ENCODE measurements around the gene MON1A. TPM values are rescaled to one million over a fixed set of nuclear protein-coding genes. Genes with fewer than 3 reads are reported as not detected.

MON1A gene
- total and polyA plus RNA-seq, 8 donors, result 2.3 to 7.7 (median 4.5) TPM

DNA sequence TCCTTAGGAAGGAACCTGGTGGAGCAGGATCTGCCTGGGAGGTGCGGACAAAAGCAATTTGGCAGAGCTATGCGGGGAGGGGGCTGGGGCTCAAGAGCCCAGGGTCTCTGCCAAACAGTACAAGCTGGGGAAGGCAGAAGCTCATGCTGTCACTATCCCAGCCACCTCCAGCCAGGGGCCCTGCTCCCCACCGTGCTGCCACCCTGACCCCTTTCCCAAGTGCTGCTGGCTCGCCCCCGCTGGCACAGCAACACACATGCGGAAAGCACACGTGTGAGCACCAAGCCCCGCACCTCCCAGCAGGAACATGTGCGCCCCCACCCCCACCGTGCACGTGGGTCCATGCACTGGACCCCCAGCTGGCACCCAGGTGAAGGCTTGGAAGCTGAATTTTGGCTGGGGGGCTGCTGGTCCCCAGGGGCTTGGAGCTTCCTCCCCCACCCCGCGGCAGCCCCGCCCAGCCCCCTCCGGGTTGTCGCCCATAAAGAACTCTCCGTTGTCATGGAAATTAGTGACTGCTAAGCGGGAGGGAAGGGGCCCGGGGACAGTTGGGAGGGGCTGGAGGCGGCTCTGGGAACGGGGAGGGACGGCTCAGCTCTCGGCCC, 60.6 kb downstream of the MON1A start:
- no peaks in the 10 kb centered on the region for H3K36me3 ChIP-seq
- no peaks in the 10 kb centered on the region for H3K9me3 ChIP-seq
- no peaks in the 10 kb centered on the region for H3K27me3 ChIP-seq
- DNase-seq (no peak), ATAC-seq (peak in 1 of 4 donors; percentile 15), FAIRE-seq (no peak)
- H3K4me3 ChIP-seq, result peak overlapping the region in 2 of 4 donors; percentile 25 to 50
- H3K27ac ChIP-seq, result no peak overlapping the region
- H3K4me1 ChIP-seq, result peaks cover 0 to 4% (median 0%) of the 10 kb centered on the region in 3 donors
- WGBS, 2 donors, result 8% methylated on average over 20 to 23 of the region's 23 CpGs
- intact Hi-C loops (cut with DNase I), result no loop called here
- TF ChIP-seq, protein P1, sequence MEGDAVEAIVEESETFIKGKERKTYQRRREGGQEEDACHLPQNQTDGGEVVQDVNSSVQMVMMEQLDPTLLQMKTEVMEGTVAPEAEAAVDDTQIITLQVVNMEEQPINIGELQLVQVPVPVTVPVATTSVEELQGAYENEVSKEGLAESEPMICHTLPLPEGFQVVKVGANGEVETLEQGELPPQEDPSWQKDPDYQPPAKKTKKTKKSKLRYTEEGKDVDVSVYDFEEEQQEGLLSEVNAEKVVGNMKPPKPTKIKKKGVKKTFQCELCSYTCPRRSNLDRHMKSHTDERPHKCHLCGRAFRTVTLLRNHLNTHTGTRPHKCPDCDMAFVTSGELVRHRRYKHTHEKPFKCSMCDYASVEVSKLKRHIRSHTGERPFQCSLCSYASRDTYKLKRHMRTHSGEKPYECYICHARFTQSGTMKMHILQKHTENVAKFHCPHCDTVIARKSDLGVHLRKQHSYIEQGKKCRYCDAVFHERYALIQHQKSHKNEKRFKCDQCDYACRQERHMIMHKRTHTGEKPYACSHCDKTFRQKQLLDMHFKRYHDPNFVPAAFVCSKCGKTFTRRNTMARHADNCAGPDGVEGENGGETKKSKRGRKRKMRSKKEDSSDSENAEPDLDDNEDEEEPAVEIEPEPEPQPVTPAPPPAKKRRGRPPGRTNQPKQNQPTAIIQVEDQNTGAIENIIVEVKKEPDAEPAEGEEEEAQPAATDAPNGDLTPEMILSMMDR (IDR thresholded peaks at IDR 0.05), result no peak

DNA sequence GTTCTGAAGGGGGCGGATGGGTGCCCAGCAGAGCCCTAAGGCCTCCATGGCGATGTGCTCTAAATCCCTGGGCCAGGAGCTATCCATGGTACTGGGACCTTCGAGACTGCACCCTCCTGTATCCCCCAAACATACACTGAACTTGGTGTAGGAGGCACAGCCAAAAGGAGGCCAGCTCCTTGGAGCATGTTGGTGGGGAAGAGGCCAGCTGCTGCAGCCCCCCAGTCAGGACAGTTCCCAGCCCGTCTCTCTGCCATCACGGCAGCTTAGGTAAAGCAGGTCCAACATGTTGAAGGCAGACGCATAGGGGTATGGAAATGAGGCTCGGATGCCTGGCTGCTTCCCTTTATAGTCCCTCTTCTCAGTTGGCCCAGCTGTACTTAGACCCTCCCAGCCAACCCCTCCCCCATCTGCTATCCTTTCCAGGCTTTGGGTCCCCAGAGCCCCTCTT, 61.7 kb downstream of the MON1A start:
- WGBS, 2 donors, result 26 to 29% methylated on average over 7 of the region's 7 CpGs
- Histone ChIP-seq H3K4me1 (peaks cover 0 to 4% (median 0%) of the 10 kb centered on the region in 3 donors), H3K9me3 (no peaks in the 10 kb centered on the region), H3K36me3 (no peaks in the 10 kb centered on the region), H3K27ac (no peak overlapping the region), H3K4me3 (no peak overlapping the region), H3K27me3 (no peaks in the 10 kb centered on the region)
- intact Hi-C loops (cut with DNase I), result no loop called here
- TF ChIP-seq, protein P1 (IDR thresholded peaks at IDR 0.05), result no peak
- FAIRE-seq, result no peak
- peak in 2 of 4 donors; percentile 35 to 72 for ATAC-seq
- no peak for DNase-seq

DNA sequence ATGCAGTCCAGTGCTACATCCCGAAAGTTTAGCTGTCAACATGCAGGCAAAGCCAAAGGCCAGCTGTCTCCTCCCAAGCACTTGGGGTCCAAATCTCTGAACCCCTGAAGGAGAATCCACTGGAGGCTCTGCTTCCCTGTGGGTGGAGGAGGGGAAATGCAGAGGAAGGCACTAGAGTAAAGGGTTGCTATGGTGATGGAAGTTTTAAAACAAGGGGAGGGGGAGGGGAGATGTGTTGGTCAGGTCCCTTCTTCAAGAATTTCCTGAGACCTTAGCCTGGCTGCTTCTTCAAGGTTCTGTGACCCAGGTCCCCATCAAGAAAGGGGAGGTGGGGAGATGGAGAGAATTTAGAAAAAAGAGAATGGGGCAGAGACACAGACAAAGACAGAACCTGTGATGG, 62.2 kb downstream of the MON1A start:
- TF ChIP-seq, protein P1 (IDR thresholded peaks at IDR 0.05), result no peak
- Histone ChIP-seq H3K4me3 (no peak overlapping the region), H3K9me3 (no peaks in the 10 kb centered on the region), H3K27me3 (no peaks in the 10 kb centered on the region), H3K27ac (no peak overlapping the region), H3K36me3 (no peaks in the 10 kb centered on the region), H3K4me1 (peaks cover 0 to 4% (median 0%) of the 10 kb centered on the region in 3 donors)
- DNase-seq, result no peak
- FAIRE-seq, result no peak
- ATAC-seq, result no peak
- WGBS, 2 donors, result 87 to 93% methylated on average over 1 of the region's 1 CpG
- intact Hi-C loops (cut with DNase I), result no loop called here

DNA sequence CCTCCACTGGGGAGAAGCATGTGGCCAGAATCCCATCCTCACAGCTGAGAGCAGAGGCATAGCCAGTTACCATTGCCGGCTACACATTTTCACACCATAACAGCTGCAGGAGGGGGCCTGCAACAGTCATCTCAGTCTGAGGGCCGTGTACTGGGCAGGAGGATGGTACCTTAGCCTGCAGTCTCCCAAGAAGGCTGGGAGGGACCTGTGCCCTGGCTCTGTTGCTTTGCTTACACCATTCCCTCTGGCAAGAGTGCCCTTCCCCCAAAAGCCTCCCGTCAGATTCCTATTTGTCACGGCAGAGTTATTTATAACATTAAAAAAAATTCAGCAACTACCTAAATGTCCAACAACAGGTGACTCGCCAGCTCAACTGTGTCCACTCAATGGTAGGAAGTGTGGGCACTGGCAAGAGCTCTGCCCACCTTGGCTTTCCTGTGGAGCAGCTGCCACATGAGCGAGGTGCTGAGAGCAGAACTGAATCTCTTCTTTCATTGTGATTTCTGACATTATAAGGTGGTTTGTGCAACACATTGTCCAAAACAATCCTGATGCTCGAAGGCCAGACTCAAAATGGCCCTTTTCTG, 64.3 kb downstream of the MON1A start:
- Histone ChIP-seq H3K27me3 (no peaks in the 10 kb centered on the region), H3K4me3 (no peak overlapping the region), H3K4me1 (peaks cover 0 to 4% (median 0%) of the 10 kb centered on the region in 3 donors), H3K27ac (no peak overlapping the region), H3K36me3 (no peaks in the 10 kb centered on the region), H3K9me3 (no peaks in the 10 kb centered on the region)
- ATAC-seq (no peak), DNase-seq (no peak), FAIRE-seq (no peak)
- intact Hi-C loops (cut with DNase I), result no loop called here
- TF ChIP-seq, protein P1 (IDR thresholded peaks at IDR 0.05), result no peak
- 39 to 42% methylated on average over 7 of the region's 7 CpGs for WGBS, 2 donors

DNA sequence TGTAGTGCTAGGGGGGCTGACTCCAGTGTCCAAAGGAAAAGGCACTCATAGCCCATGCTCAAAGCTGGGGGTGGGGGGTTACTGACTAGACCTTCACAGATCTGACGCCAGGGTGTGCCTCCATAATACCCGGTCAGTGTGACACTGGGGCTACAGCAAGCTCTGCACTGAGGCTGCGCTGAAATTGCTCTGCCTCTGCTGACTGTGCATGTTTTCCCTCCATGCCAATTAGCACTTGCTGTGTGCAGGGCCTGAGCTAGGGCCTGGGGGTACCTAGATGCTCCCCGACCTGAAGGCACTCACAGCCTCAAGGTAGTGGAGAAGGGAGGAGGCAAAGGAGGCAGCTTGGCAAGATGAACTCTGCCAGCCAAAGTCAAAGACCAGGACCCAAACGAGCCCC, 65.1 kb downstream of the MON1A start:
- 49 to 51% methylated on average over 5 of the region's 5 CpGs for WGBS, 2 donors
- no peak for DNase-seq
- H3K27ac ChIP-seq, result no peak overlapping the region
- FAIRE-seq, result no peak
- H3K27me3 ChIP-seq, result no peaks in the 10 kb centered on the region
- ATAC-seq, result no peak
- intact Hi-C loops (cut with DNase I), result no loop called here
- no peaks in the 10 kb centered on the region for H3K9me3 ChIP-seq
- H3K4me1 ChIP-seq, result peaks cover 0 to 4% (median 0%) of the 10 kb centered on the region in 3 donors
- no peak overlapping the region for H3K4me3 ChIP-seq
- no peaks in the 10 kb centered on the region for H3K36me3 ChIP-seq
- TF ChIP-seq, protein P1 (IDR thresholded peaks at IDR 0.05), result no peak
